ENCODE results near the gene TDRD9.

DNA sequence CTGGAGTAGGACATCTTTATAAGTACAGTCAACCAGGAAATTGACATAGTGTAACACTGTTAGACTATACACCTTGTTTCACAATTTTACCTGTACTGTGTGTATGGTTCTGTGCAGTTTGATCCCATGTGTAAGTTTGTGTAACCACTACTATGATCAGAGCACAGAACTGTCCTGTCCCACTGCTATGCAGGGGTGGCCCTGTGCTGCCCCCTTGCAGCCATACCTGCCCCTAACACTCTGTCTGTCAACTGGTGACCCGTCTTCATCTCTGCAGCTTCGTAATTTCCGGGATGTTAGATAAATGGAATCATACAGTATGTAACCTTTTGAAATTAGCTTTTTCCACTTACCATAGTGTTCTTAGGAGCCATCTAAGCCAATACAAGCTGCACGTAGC is 72.7 kb downstream of the TDRD9 start:
- TF ChIP-seq EZH2 (IDR thresholded peaks at IDR 0.05; ENCODE audit: insufficient read depth, poor library complexity, severe bottlenecking) (no peak), EZH2phosphoT487 (IDR thresholded peaks at IDR 0.05; ENCODE audit: insufficient read depth, low read depth) (no peak)
